Activated CD8-positive, alpha-beta T cell treated with anti-CD3 and anti-CD28 coated beads for 36 hours (primary cell): ENCODE data around the gene TXNDC2. TPM values are rescaled to one million over a fixed set of nuclear protein-coding genes. Genes with fewer than 3 reads are reported as not detected.
"Not testable (repeated sequence)": the region's sequence is repeated elsewhere in the genome, so short reads cannot be mapped to it uniquely, and the experiment has no call there.

ENCODE experiments used
- ATAC-seq: fragments of 200-7000 bp; cut with Tn5 transposase; one replicate; pipeline ENCODE4 v1.10.0; 2021; ENCODE audit warnings: mild to moderate bottlenecking, moderate library complexity
- CTCF ChIA-PET: fragments of 350-600 bp; sonication (Branson Sonifier 250); formaldehyde crosslinking; loops from one replicate; lab custom pipeline; 2021; ENCODE audit warnings: antibody characterized with exemption; lab: Charles Lee
- POLR2A ChIA-PET: fragments of 350-600 bp; sonication (Branson Sonifier 250); formaldehyde crosslinking; loops from one replicate; lab custom pipeline; 2021; ENCODE audit warnings: antibody characterized with exemption; lab: Charles Lee
- DNase-seq: peaks from one replicate; pipeline ENCODE4 v3.0.0-alpha.2; 2020
- H3K27ac Mint-ChIP-seq: one replicate; pipeline ENCODE4 v1.8.0; 2021; ENCODE audit warnings: mild to moderate bottlenecking, mixed read lengths
- H3K27me3 Mint-ChIP-seq: one replicate; pipeline ENCODE4 v1.8.0; 2021; ENCODE audit warnings: mixed read lengths
- H3K36me3 Mint-ChIP-seq: one replicate; pipeline ENCODE4 v1.8.0; 2021; ENCODE audit warnings: low read depth, mixed read lengths
- H3K4me1 Mint-ChIP-seq: one replicate; pipeline ENCODE4 v1.8.0; 2021; ENCODE audit warnings: low read depth, mixed read lengths
- H3K4me3 Mint-ChIP-seq: one replicate; pipeline ENCODE4 v1.8.0; 2021; ENCODE audit warnings: mild to moderate bottlenecking, moderate library complexity, mixed read lengths
- H3K9me3 Mint-ChIP-seq: one replicate; pipeline ENCODE4 v1.8.0; 2021; ENCODE audit warnings: mixed read lengths
- CTCF ChIP-seq: fragments of 200-600 bp; IDR thresholded peaks from one replicate; pipeline ENCODE4 v1.8.0; 2022; ENCODE audit warnings: antibody characterized with exemption, mild to moderate bottlenecking
- intact Hi-C: fragments of 100-400 bp; cut with micrococcal nuclease; formaldehyde crosslinking; loops from one replicate; pipeline ENCODE4 v1.10.0; 2022
- total RNA-seq, 2 experiments: library from RNA; stranded (reverse); gene quantifications; one replicate each; pipeline ENCODE4 v1.2.3, GENCODE V29; 2021

Gene TXNDC2
- total RNA-seq, 2 experiments from 2014 or later, result not detected

- POLR2A ChIA-PET, result interaction anchor here (0.7 kb wide), 1 partner anchor 1782 kb away, joined by 3 read pairs; no protein-coding TSS in a partner anchor
- no peaks in the 10 kb centered on the region for H3K4me1 Mint-ChIP-seq
- H3K27ac Mint-ChIP-seq, result no peak overlapping the region
- CTCF ChIA-PET, result interaction anchor here (1.4 kb wide), 1 partner anchor 36 kb away, joined by 3 read pairs; no protein-coding TSS in a partner anchor
- intact Hi-C loops, result no loop called here
- DNase-seq (no peak), ATAC-seq (no peak)
- no peak for TF ChIP-seq CTCF
- H3K27me3 Mint-ChIP-seq, result peaks cover 11% of the 10 kb centered on the region
- H3K36me3 Mint-ChIP-seq, result no peaks in the 10 kb centered on the region
- H3K9me3 Mint-ChIP-seq, result no peaks in the 10 kb centered on the region
- no peak overlapping the region for H3K4me3 Mint-ChIP-seq
Measured at GRCh38 chr18:9906481-9906880, 20.7 kb downstream of the TXNDC2 start.

DNA sequence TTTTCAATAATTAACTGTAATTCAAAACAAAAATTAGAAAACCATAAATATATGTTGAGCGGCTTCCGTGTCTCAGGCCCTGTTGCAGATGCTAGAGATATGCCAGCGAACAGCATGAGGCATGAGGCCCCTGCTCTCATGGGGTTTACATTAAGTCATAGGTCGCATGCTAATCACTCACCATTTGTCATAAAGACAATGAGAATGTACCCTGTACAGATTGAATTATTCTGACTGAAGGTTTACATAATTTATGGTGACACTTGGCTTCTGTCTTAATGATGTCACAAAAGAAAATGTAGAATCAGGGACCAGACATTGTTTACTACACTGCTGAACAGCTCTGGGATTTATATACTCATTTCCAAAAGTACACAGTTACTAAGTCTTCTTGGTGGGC, 22.1 kb downstream of the TXNDC2 start:
- no peak for TF ChIP-seq CTCF
- Mint-ChIP-seq H3K27ac (no peak overlapping the region), H3K36me3 (no peaks in the 10 kb centered on the region), H3K9me3 (no peaks in the 10 kb centered on the region), H3K4me3 (no peak overlapping the region), H3K4me1 (peaks cover 2% of the 10 kb centered on the region), H3K27me3 (peaks cover 11% of the 10 kb centered on the region)
- ChIA-PET POLR2A (no interaction called here), CTCF (no interaction called here)
- intact Hi-C loops, result no loop called here
- DNase-seq (no peak), ATAC-seq (no peak)

GRCh38 chr18:9910071-9910470, 24.3 kb downstream of the TXNDC2 start:
- Mint-ChIP-seq H3K27me3 (peaks cover 7% of the 10 kb centered on the region), H3K9me3 (no peaks in the 10 kb centered on the region), H3K4me1 (peaks cover 6% of the 10 kb centered on the region), H3K36me3 (no peaks in the 10 kb centered on the region), H3K4me3 (no peak overlapping the region), H3K27ac (no peak overlapping the region)
- intact Hi-C loops, result no loop called here
- DNase-seq (no peak), ATAC-seq (no peak)
- ChIA-PET CTCF (no interaction called here), POLR2A (no interaction called here)
- TF ChIP-seq CTCF, result no peak

- Mint-ChIP-seq H3K27me3 (peaks cover 7% of the 10 kb centered on the region), H3K4me3 (no peak overlapping the region), H3K36me3 (no peaks in the 10 kb centered on the region), H3K9me3 (no peaks in the 10 kb centered on the region), H3K27ac (no peak overlapping the region), H3K4me1 (peaks cover 10% of the 10 kb centered on the region)
- POLR2A ChIA-PET, result interaction anchor here (0.6 kb wide), 1 partner anchor 15 kb away, joined by 3 read pairs; no protein-coding TSS in a partner anchor
- intact Hi-C loops, result no loop called here
- CTCF ChIA-PET, result no interaction called here
- ATAC-seq, result no peak
- DNase-seq, result no peak
- TF ChIP-seq CTCF, result no peak
Measured at GRCh38 chr18:9910661-9911060, 24.9 kb downstream of the TXNDC2 start.

DNA sequence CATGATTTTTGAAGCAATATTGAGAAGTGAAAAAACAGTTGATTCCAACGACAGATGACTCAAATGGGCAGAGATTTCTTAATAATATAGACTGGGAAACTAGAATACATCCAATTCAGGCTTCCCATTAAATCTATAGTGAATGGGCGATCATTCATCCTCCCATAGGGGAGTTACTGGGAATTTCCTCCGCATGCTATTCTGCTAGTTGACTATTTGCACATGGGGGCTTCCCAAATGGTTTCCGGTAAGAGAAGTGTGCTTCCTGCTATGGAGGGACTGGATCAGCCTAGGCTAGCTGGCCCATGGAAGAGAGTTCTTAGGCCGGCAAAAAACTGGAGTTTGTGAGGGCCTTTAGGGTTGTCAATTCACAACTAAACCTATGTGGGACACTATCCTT, 25.5 kb downstream of the TXNDC2 start:
- TF ChIP-seq CTCF, result no peak
- peaks cover 2% of the 10 kb centered on the region for H3K27me3 Mint-ChIP-seq
- H3K27ac Mint-ChIP-seq, result no peak overlapping the region
- no peaks in the 10 kb centered on the region for H3K9me3 Mint-ChIP-seq
- ChIA-PET POLR2A (interaction anchor here (0.6 kb wide), 1 partner anchor 15 kb away, joined by 3 read pairs; no protein-coding TSS in a partner anchor), CTCF (no interaction called here)
- intact Hi-C loops, result no loop called here
- peaks cover 16% of the 10 kb centered on the region for H3K4me1 Mint-ChIP-seq
- peaks cover 2% of the 10 kb centered on the region for H3K36me3 Mint-ChIP-seq
- no peak overlapping the region for H3K4me3 Mint-ChIP-seq
- DNase-seq (no peak), ATAC-seq (no peak)

GRCh38 chr18:9912285-9912684, 26.5 kb downstream of the TXNDC2 start:
- DNase-seq, H3K36me3 Mint-ChIP-seq, H3K27ac Mint-ChIP-seq, H3K9me3 Mint-ChIP-seq, intact Hi-C loops, ATAC-seq, POLR2A ChIA-PET, H3K4me3 Mint-ChIP-seq, H3K27me3 Mint-ChIP-seq, CTCF ChIA-PET: not testable (repeated sequence)
- peaks cover 22% of the 10 kb centered on the region for H3K4me1 Mint-ChIP-seq
